IPS-15b (cell line): Measurements from ENCODE around the gene FTO.

Experiments
- H3K27me3 ChIP-seq: one replicate; pipeline ENCODE4 v1.6.1; 2013; ENCODE audit warnings: low read length; ENCODE audit not compliant: control insufficient read depth, insufficient read depth
- H3K36me3 ChIP-seq: one replicate; pipeline ENCODE4 v1.6.1; 2013; ENCODE audit warnings: low read length; ENCODE audit not compliant: control insufficient read depth, insufficient read depth
- H3K4me1 ChIP-seq: one replicate; pipeline ENCODE4 v1.6.1; 2013; ENCODE audit warnings: mild to moderate bottlenecking, low read length; ENCODE audit not compliant: control insufficient read depth, insufficient read depth
- H3K4me3 ChIP-seq: one replicate; pipeline ENCODE4 v1.5.1; 2013; ENCODE audit warnings: low read depth, low read length
- H3K9ac ChIP-seq: one replicate; pipeline ENCODE4 v1.6.1; 2013; ENCODE audit warnings: low read depth, mild to moderate bottlenecking, low read length
- H3K9me3 ChIP-seq: one replicate; pipeline ENCODE4 v1.6.1; 2013; ENCODE audit warnings: mild to moderate bottlenecking, low read length; ENCODE audit not compliant: control insufficient read depth, insufficient read depth

The FTO gene

DNA sequence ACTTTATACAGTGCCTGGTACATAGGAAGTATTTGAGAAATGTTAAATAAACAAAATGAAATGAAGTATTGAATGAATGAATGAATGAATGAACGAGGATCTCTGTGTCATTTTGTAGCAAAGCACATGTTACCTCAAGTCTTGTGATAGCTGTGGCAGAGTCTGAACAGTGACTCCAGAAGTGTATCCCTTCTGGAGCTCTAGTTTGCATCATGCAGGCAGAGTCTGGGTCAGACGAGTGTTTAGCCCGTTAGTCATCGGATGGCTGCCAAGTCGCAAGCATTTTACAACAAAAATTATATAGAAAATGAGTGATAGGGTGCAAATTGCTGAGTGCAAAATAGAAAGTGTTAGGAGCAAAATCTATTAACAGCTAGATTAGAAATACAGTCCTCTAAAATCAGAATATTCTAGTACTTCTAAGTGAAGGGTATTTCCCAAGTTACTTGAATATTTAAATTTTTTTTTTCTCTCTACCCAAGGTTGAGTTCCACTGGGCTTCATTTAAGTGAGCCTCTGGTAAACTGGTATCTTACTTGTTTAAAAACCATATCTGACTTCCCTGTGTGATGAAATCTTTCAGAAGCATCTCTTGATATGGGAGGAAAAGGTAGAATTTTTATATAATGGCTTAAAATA lies 113.3 kb downstream of the FTO start:
- H3K9ac ChIP-seq, result no peak overlapping the region
- H3K27me3 ChIP-seq, result no peaks in the 10 kb centered on the region
- H3K36me3 ChIP-seq, result no peaks in the 10 kb centered on the region
- H3K4me1 ChIP-seq, result no peaks in the 10 kb centered on the region
- H3K9me3 ChIP-seq, result no peaks in the 10 kb centered on the region
- no peak overlapping the region for H3K4me3 ChIP-seq

DNA sequence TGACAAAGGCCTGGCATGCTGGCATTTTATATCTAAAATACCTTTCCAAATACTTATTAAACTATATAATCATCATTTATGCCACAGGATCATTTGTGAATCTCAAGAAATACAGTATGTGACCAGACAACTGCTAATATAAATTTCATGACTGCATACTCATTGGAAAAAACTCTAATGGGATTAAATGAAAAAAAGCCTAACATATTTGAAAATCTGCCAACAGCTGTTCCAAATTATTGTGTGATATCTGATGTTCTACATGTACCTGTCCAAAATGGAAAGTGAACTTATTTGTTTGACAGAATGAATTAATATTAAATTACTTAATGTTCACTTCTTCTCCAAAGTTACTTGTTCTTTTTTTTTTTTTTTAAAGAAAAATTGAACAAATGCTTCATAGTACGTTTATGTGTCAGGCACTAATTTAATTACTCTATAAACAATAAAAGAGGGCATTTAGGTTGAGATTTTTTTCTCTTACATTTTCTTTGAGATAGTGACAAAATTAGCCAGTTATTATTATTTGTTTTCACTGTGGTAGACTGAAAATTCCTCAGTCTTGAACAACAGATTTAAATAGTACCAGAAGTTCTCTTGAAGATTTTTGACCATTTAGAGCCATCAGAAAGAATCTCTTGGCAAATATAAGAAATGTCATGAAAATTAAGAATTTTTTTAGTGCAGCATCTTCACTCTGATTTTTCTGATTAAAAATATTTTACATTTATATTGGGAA lies 114.0 kb downstream of the FTO start:
- Histone ChIP-seq H3K9me3 (no peaks in the 10 kb centered on the region), H3K36me3 (no peaks in the 10 kb centered on the region), H3K27me3 (no peaks in the 10 kb centered on the region), H3K9ac (no peak overlapping the region), H3K4me1 (no peaks in the 10 kb centered on the region), H3K4me3 (no peak overlapping the region)

DNA sequence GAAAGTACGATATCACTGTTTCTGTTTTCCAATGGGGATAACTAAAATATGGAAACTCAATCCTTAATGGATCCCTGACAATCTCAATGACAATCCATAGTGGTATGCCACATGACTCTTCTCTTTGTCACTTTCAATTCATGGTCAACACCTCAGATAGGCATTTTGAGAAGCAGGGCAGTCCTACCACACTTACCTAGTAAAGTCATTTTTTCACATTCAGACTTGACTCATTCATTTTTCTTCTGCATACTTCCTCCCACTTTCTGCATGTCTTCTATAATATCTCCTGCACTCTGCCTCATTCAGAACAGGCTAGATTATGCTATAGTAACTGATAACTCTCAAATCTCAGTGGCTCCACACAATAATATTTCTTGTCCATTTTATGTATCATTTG lies 117.5 kb downstream of the FTO start:
- Histone ChIP-seq H3K9ac (no peak overlapping the region), H3K27me3 (no peaks in the 10 kb centered on the region), H3K36me3 (no peaks in the 10 kb centered on the region), H3K9me3 (no peaks in the 10 kb centered on the region), H3K4me3 (no peak overlapping the region), H3K4me1 (no peaks in the 10 kb centered on the region)

DNA sequence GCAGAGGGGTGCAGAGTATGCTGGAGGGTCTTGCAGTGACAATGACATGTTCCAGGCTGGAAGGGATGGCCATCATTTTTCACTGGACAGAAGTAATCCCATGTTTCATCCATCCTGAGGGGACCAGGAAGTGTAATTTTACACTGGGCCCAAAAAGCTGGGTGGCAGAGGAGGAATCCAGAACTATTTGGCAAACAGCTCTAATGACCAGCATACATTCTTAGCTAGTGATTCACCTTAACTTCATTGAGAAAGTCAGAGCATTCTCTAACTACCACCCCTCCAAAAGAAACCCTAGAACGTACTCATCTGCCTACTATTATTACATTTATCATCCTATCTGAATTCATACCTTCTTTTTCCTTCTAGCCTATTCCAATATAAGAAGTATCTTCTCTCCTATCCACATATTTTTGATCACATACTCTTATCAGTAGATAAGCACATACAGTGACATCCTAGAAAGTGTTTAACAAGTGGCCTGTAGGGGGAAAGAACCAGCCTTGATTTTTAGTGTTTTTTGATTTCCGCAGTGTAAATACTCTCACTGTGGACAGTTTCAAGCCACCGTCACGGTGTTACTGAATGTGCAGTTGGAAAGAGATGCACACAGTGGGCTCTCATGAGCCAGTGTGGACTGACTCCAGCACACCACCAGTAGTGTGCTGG lies 118.1 kb downstream of the FTO start:
- no peak overlapping the region for H3K4me3 ChIP-seq
- no peaks in the 10 kb centered on the region for H3K27me3 ChIP-seq
- H3K9ac ChIP-seq, result no peak overlapping the region
- H3K9me3 ChIP-seq, result no peaks in the 10 kb centered on the region
- H3K36me3 ChIP-seq, result no peaks in the 10 kb centered on the region
- H3K4me1 ChIP-seq, result peaks cover under 1% of the 10 kb centered on the region

DNA sequence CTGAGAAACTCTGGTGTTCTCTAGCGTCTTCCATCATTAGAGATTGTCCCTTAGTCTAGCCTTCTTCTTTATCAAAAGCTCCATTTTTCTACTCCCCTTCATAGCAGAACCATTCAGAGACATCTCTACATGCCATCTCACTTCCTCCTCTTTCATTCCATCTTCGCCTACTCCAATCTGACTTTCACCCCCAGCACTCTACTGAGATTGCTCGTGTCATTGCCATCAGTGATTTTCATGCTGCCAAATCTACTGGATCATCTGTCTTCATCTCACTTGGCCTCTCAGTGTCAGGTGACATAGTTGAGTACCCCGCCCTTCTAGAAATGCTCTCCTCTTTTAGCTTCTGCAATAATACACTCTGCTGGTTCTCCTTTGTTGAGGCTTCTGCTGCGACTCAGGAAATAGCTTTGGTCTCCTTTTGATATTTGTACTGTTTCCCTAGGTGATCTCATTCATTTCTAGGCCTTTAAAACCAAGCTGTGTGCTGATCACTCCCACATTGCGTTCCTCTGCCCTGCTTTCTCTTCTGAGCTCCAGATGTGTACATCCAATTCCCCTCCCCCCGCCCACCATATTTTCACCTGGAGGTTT lies 119.1 kb downstream of the FTO start:
- Histone ChIP-seq H3K36me3 (no peaks in the 10 kb centered on the region), H3K9ac (no peak overlapping the region), H3K9me3 (no peaks in the 10 kb centered on the region), H3K4me1 (peaks cover 2% of the 10 kb centered on the region), H3K4me3 (no peak overlapping the region), H3K27me3 (no peaks in the 10 kb centered on the region)

DNA sequence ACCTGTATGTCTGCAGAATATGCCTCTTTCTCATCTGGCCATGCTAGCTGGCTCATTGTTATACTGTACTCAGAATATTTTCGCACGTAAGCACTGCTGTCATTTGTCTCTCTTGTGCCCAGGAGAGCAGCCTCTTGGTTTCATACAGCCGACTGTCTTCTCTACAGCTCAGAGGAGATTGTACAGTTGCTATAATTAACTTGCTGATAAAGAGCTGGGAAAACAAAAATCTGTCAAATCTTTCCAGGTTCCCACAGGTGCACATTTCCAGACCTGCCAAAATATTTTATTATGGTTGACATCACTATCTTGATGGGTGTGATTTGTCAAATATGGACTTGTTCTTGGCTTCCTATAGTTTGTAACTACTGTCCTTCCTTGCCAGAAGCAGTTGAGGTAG lies 122.7 kb downstream of the FTO start:
- H3K9me3 ChIP-seq, result no peaks in the 10 kb centered on the region
- H3K9ac ChIP-seq, result no peak overlapping the region
- H3K4me3 ChIP-seq, result no peak overlapping the region
- peaks cover 2% of the 10 kb centered on the region for H3K4me1 ChIP-seq
- H3K27me3 ChIP-seq, result no peaks in the 10 kb centered on the region
- H3K36me3 ChIP-seq, result peaks cover 4% of the 10 kb centered on the region

DNA sequence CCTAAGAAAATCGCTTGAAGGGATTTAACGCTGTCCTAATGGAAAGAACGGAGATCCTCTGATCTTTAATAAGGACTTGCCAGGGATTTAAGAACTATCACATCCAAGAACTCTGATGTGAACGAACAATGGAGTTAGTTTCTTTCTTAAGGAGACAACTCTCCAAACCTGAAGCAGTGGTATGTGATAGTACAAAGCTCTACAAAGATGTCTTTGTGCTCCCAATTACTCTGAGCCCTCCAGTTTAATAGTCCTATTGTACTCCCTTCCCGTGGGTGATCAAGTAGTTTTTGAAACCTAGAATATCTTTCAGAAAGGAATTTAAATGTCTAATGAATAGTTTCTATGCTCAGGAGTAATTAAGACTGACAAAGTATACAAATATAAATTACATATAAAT lies 123.8 kb downstream of the FTO start:
- Histone ChIP-seq H3K4me3 (no peak overlapping the region), H3K36me3 (peaks cover 4% of the 10 kb centered on the region), H3K4me1 (peaks cover 2% of the 10 kb centered on the region), H3K9ac (no peak overlapping the region), H3K9me3 (no peaks in the 10 kb centered on the region), H3K27me3 (no peaks in the 10 kb centered on the region)

DNA sequence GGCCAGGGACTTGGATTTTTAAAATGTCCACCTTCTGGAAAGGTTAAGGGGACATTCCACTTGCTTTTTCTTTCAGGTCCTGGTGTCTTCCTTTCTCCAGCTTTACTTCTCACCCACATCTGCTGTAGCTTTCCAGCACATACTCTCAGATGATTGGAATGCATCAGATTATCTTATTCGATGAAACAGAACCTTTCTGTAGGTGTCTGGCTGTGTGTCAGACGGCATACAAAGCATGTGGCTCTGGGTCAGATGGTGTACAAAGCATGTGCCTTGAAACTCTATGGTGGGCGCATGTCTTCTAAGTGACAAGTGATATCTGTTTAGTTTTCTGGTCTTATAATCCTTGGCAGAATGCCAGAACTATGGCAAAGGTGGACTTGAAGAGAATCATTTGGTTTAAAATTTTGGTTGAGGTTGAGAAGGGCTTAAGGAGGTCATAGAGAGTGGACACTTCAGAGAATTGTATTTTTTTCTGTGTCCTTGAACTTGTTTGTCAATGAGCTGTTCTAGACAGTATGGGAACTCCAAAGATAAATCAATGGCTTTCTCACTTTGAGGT lies 125.3 kb downstream of the FTO start:
- no peak overlapping the region for H3K4me3 ChIP-seq
- H3K9ac ChIP-seq, result no peak overlapping the region
- no peaks in the 10 kb centered on the region for H3K27me3 ChIP-seq
- no peaks in the 10 kb centered on the region for H3K9me3 ChIP-seq
- H3K36me3 ChIP-seq, result peaks cover 4% of the 10 kb centered on the region
- peaks cover 2% of the 10 kb centered on the region for H3K4me1 ChIP-seq

DNA sequence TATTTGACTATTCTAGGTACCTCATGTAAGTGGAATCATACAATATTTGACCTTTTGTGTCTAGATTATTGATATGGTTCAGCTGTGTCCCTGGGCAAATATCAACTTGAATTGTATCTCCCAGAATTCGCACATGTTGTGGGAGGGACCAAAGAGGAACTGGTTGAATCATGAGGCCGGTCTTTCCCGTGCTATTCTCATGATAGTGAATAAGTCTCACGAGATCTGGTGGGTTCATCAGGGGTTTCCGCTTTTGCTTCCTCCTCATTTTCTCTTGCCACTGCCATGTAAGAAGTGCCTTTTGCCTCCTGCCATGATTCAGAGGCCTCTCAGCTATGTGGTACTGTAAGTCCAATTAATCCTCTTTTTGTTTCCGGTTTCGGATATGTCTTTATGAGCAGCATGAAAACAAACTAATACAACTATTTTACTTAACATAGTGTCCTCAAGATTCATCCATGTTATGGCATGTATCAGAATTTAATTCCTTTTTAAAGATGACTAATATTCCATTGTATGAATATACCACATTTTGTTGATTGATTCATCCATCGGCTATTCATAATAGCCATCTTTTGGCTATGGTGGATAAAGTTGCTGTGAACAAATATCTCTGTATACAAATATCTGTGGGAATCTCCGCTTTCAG lies 129.1 kb downstream of the FTO start:
- Histone ChIP-seq H3K4me1 (no peaks in the 10 kb centered on the region), H3K27me3 (no peaks in the 10 kb centered on the region), H3K36me3 (peaks cover 4% of the 10 kb centered on the region), H3K4me3 (no peak overlapping the region), H3K9me3 (no peaks in the 10 kb centered on the region), H3K9ac (no peak overlapping the region)

DNA sequence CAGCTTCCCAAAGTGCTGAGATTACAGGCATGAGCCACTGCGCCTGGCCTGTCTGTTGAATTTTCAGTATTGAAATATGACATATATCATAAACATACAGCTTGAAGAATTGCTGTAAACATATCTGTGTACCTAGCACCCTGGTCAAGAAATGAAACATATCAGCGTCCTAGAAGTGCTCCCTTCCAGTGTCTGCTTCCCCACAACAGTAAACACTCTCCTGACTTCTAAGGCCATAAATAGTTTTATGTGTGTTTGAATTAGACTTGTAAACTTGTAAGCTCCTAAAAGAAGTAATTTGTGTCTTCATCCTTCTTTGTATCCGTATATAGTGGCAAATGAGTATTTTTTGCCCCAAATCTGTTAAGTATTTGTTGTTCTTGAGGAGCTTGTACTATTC lies 132.2 kb downstream of the FTO start:
- Histone ChIP-seq H3K4me3 (no peak overlapping the region), H3K9ac (no peak overlapping the region), H3K4me1 (no peaks in the 10 kb centered on the region), H3K9me3 (no peaks in the 10 kb centered on the region), H3K27me3 (no peaks in the 10 kb centered on the region), H3K36me3 (peaks cover 4% of the 10 kb centered on the region)

DNA sequence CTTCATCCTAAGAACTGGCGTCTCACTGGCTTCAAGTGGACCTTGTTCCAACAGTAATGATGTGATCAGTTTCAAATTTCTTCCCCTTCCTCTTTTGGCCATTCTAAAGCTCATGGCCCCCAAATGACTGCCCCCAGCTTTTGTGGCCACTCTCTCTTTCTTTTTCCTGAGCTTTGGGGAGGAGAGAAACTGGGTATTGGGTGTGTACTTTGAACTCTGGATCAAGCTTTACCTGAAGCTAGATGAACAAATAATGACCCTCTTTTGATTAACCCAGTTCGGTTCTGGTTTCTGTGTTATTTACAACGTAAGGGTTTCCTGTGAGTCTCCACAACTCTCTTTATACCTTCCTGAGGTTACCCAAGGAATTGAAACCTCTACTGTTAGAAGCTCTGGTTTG lies 132.7 kb downstream of the FTO start:
- Histone ChIP-seq H3K27me3 (no peaks in the 10 kb centered on the region), H3K4me1 (no peaks in the 10 kb centered on the region), H3K4me3 (no peak overlapping the region)

More for the DNA sequence above, 132.7 kb downstream of the FTO start:
- no peaks in the 10 kb centered on the region for H3K9me3 ChIP-seq
- H3K36me3 ChIP-seq, result no peaks in the 10 kb centered on the region
- no peak overlapping the region for H3K9ac ChIP-seq
